SK-N-MC (cell line): Measurements from ENCODE around the gene B3GNT8.

Source experiments
- DNase-seq: peaks from one replicate; pipeline ENCODE4 v3.0.0-alpha.2; 2011; ENCODE audit warnings: low read depth, low spot score
- H3K27ac ChIP-seq: fragments of 200-600 bp; sonication (generic); 2 replicates; pipeline ENCODE4 v1.5.1; 2016; ENCODE audit warnings: mixed run types
- H3K36me3 ChIP-seq: fragments of 200-600 bp; sonication (generic); 2 replicates; pipeline ENCODE4 v1.6.1; 2017; ENCODE audit warnings: antibody characterized with exemption, low read length, mixed read lengths; ENCODE audit not compliant: insufficient read depth
- H3K4me3 ChIP-seq: fragments of 200-600 bp; sonication (generic); 2 replicates; pipeline ENCODE4 v1.5.1; 2016
- H3K9ac ChIP-seq: fragments of 200-600 bp; sonication (generic); 2 replicates; pipeline ENCODE4 v1.8.0; 2017; ENCODE audit warnings: mixed run types, mixed read lengths; ENCODE audit not compliant: insufficient read length
- H3K9me3 ChIP-seq: fragments of 200-600 bp; sonication (generic); 2 replicates; pipeline ENCODE4 v1.6.1; 2017; ENCODE audit warnings: low read depth, mild to moderate bottlenecking, antibody characterized with exemption, low read length, moderate library complexity, mixed read lengths
- EZH2 ChIP-seq: fragments of 200-600 bp; sonication (generic); IDR thresholded peaks from one replicate; pipeline ENCODE4 v1.6.1; 2017; ENCODE audit warnings: antibody characterized with exemption
- FOXP2 ChIP-seq: optimal IDR thresholded peaks from 2 replicates; pipeline ENCODE3; 2011; ENCODE audit warnings: mild to moderate bottlenecking, moderate library complexity; ENCODE audit not compliant: insufficient read depth; ENCODE audit errors: extremely low read length, control extremely low read depth
- POLR2AphosphoS5 ChIP-seq: IDR thresholded peaks from 2 replicates; pipeline ENCODE4 v1.6.1; 2012; ENCODE audit warnings: mild to moderate bottlenecking, low read depth, low read length, borderline replicate concordance

B3GNT8 gene

GRCh38 chr19:41402010-41402409 is 25.2 kb downstream of the B3GNT8 start:
- H3K27ac ChIP-seq: no peak overlapping the region
- TF ChIP-seq EZH2: no peak
- H3K9ac ChIP-seq: no peak overlapping the region
- no peak overlapping the region for H3K4me3 ChIP-seq
- DNase-seq: no peak
- no peaks in the 10 kb centered on the region for H3K36me3 ChIP-seq
- H3K9me3 ChIP-seq: no peaks in the 10 kb centered on the region

- Histone ChIP-seq H3K36me3 (no peaks in the 10 kb centered on the region), H3K9ac (no peak overlapping the region), H3K9me3 (no peaks in the 10 kb centered on the region), H3K4me3 (no peak overlapping the region), H3K27ac (no peak overlapping the region)
- no peak for DNase-seq
- TF ChIP-seq FOXP2 (no peak), POLR2AphosphoS5 (no peak), EZH2 (no peak)
These were observed 25.7 kb downstream of the B3GNT8 start for GRCh38 chr19:41401483-41401882.

- H3K9ac ChIP-seq: no peak overlapping the region
- H3K9me3 ChIP-seq: no peaks in the 10 kb centered on the region
- H3K4me3 ChIP-seq: no peak overlapping the region
- TF ChIP-seq FOXP2 (no peak), EZH2 (no peak), POLR2AphosphoS5 (no peak)
- no peak for DNase-seq
- no peaks in the 10 kb centered on the region for H3K36me3 ChIP-seq
- H3K27ac ChIP-seq: no peak overlapping the region
These were observed 27.6 kb downstream of the B3GNT8 start for GRCh38 chr19:41399525-41399924.

GRCh38 chr19:41399091-41399490 is 28.1 kb downstream of the B3GNT8 start:
- no peak for DNase-seq
- H3K36me3 ChIP-seq: no peaks in the 10 kb centered on the region
- H3K9ac ChIP-seq: peak overlapping the region; percentile 100
- H3K4me3 ChIP-seq: peak overlapping the region; percentile 99; the same call in 1 of the 2 replicates
- no peak overlapping the region for H3K27ac ChIP-seq
- TF ChIP-seq FOXP2 (no peak), POLR2AphosphoS5 (no peak), EZH2 (no peak)
- H3K9me3 ChIP-seq: no peaks in the 10 kb centered on the region

GRCh38 chr19:41398598-41398997 is 28.6 kb downstream of the B3GNT8 start:
- TF ChIP-seq POLR2AphosphoS5 (no peak), EZH2 (no peak), FOXP2 (no peak)

GRCh38 chr19:41398050-41398418 is 29.1 kb downstream of the B3GNT8 start:
- no peaks in the 10 kb centered on the region for H3K9me3 ChIP-seq
- TF ChIP-seq EZH2: no peak
- no peak for TF ChIP-seq FOXP2
- no peak for TF ChIP-seq POLR2AphosphoS5
- H3K4me3 ChIP-seq: peak overlapping the region; percentile 99
- H3K27ac ChIP-seq: peak overlapping the region; percentile 94
- no peak for DNase-seq
- H3K36me3 ChIP-seq: no peaks in the 10 kb centered on the region
- H3K9ac ChIP-seq: peak overlapping the region; percentile 100

More at GRCh38 chr19:41398598-41398997, 28.6 kb downstream of the B3GNT8 start:
- no peaks in the 10 kb centered on the region for H3K9me3 ChIP-seq
- no peaks in the 10 kb centered on the region for H3K36me3 ChIP-seq
- peak overlapping the region; percentile 99 for H3K4me3 ChIP-seq
- DNase-seq: no peak
- no peak overlapping the region for H3K27ac ChIP-seq
- H3K9ac ChIP-seq: peak overlapping the region; percentile 100

GRCh38 chr19:41397086-41398049 is 29.8 kb downstream of the B3GNT8 start, which contains the start of the genes BCKDHA and EXOSC5:
Gene BCKDHA (plus strand): TSS chr19:41397818. CDS start chr19:41397828, 10 bp downstream.
Gene EXOSC5 (minus strand): TSS chr19:41397359. CDS start chr19:41397328, 31 bp downstream.
- DNase-seq: peak; percentile 99
- H3K4me3 ChIP-seq: peak within 1 kb of the TSS; percentile 99
- no peaks in the 10 kb centered on the region for H3K9me3 ChIP-seq
- peak within 1 kb of the TSS; percentile 100 for H3K9ac ChIP-seq
- peak within 1 kb of the TSS; percentile 94 for H3K27ac ChIP-seq
- no peaks in the 10 kb centered on the region for H3K36me3 ChIP-seq
- TF ChIP-seq POLR2AphosphoS5 (peak; percentile 68), EZH2 (no peak), FOXP2 (peak; percentile 91)

- no peak for DNase-seq
- H3K4me3 ChIP-seq: no peak overlapping the region
- H3K27ac ChIP-seq: no peak overlapping the region
- H3K9ac ChIP-seq: no peak overlapping the region
- TF ChIP-seq FOXP2 (no peak), POLR2AphosphoS5 (no peak), EZH2 (no peak)
- no peaks in the 10 kb centered on the region for H3K9me3 ChIP-seq
- peaks cover 11% of the 10 kb centered on the region; the same call in 1 of the 2 replicates for H3K36me3 ChIP-seq
These were observed 31.8 kb downstream of the B3GNT8 start for GRCh38 chr19:41395355-41395754.

GRCh38 chr19:41392775-41393174 is 34.4 kb downstream of the B3GNT8 start:
- peaks cover 18% of the 10 kb centered on the region; the same call in 1 of the 2 replicates for H3K36me3 ChIP-seq
- no peak for DNase-seq
- H3K4me3 ChIP-seq: no peak overlapping the region
- H3K27ac ChIP-seq: no peak overlapping the region
- no peaks in the 10 kb centered on the region for H3K9me3 ChIP-seq
- no peak for TF ChIP-seq EZH2
- H3K9ac ChIP-seq: no peak overlapping the region
